Nephron progenitor cell (in vitro differentiated cells): ENCODE measurements around the gene CNEP1R1.

Experiments used
- DNase-seq: peaks from one replicate; pipeline ENCODE4 v3.0.0; 2021
- H3K27ac Mint-ChIP-seq: 2 replicates; pipeline ENCODE4 v1.8.0; 2021; ENCODE audit warnings: mild to moderate bottlenecking, moderate library complexity, mixed read lengths
- H3K27me3 Mint-ChIP-seq: 2 replicates; pipeline ENCODE4 v1.8.0; 2021; ENCODE audit warnings: mild to moderate bottlenecking, low read depth, mixed read lengths; ENCODE audit not compliant: poor library complexity
- H3K36me3 Mint-ChIP-seq: 2 replicates; pipeline ENCODE4 v1.8.0; 2021; ENCODE audit warnings: low read depth, mixed read lengths
- H3K4me1 Mint-ChIP-seq: 2 replicates; pipeline ENCODE4 v1.8.0; 2021; ENCODE audit warnings: mixed read lengths
- H3K4me3 Mint-ChIP-seq: 2 replicates; pipeline ENCODE4 v1.8.0; 2021; ENCODE audit warnings: mild to moderate bottlenecking, moderate library complexity, mixed read lengths
- H3K9me3 Mint-ChIP-seq: 2 replicates; pipeline ENCODE4 v1.8.0; 2021; ENCODE audit warnings: mild to moderate bottlenecking, moderate library complexity, mixed read lengths
- TF ChIP-seq, protein P1 (sequence below): fragments of 200-600 bp; sonication (generic); IDR thresholded peaks from 2 replicates; pipeline ENCODE4 v1.5.0; 2021; ENCODE audit warnings: antibody characterized with exemption

The CNEP1R1 gene

DNA sequence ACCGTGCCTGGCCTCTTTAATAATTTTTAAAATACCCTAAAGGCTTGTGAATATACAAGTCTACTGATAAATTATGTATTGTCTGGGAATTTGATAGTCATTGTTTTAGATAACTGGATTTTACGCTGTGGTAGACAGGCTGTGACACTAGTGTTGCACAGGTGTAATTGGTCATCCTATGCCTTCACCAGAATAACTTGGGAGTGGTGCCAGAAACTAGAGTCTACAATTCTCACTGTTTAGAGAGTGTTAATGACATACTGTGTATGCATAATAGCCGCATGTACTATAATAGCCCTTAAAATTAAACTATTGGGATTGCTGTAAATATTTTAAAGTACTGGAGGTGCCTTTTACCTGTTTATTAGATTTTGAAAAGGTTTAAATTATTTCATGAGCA, 11.4 kb downstream of the CNEP1R1 start:
- peaks cover 26% of the 10 kb centered on the region for H3K36me3 Mint-ChIP-seq
- TF ChIP-seq, protein P1, sequence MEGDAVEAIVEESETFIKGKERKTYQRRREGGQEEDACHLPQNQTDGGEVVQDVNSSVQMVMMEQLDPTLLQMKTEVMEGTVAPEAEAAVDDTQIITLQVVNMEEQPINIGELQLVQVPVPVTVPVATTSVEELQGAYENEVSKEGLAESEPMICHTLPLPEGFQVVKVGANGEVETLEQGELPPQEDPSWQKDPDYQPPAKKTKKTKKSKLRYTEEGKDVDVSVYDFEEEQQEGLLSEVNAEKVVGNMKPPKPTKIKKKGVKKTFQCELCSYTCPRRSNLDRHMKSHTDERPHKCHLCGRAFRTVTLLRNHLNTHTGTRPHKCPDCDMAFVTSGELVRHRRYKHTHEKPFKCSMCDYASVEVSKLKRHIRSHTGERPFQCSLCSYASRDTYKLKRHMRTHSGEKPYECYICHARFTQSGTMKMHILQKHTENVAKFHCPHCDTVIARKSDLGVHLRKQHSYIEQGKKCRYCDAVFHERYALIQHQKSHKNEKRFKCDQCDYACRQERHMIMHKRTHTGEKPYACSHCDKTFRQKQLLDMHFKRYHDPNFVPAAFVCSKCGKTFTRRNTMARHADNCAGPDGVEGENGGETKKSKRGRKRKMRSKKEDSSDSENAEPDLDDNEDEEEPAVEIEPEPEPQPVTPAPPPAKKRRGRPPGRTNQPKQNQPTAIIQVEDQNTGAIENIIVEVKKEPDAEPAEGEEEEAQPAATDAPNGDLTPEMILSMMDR, result no peak
- no peak overlapping the region for H3K27ac Mint-ChIP-seq
- no peaks in the 10 kb centered on the region for H3K27me3 Mint-ChIP-seq
- no peak overlapping the region for H3K4me3 Mint-ChIP-seq
- DNase-seq, result no peak
- H3K9me3 Mint-ChIP-seq, result no peaks in the 10 kb centered on the region
- peaks cover 5% of the 10 kb centered on the region for H3K4me1 Mint-ChIP-seq

DNA sequence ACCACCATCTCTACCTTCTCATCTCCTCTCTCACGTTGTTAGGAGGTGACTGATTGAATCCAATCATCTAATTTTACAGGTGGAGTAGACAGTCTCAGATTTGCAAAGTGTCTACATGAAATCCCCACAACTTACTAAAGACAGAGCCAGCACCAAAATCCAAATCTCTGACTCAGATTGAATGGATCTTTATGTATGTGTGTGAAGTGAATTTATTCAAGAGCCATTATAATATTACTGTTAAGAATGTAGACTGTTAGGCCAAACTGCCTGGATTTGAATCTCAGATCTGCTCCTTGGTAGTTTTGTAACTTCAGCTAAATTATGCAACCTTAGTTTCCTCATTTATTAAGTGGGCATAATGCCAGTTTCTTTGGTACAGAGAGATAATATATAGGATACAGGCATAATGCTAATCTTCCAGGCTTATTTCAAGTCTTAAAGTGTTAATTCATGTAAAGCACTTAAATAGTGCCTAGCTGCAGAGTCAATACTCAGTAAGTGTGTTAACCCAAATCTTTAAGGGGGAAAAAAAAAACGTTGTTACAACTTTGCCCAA, 12.7 kb downstream of the CNEP1R1 start:
- H3K27me3 Mint-ChIP-seq, result peaks cover 5% of the 10 kb centered on the region
- no peaks in the 10 kb centered on the region for H3K9me3 Mint-ChIP-seq
- no peak overlapping the region for H3K27ac Mint-ChIP-seq
- H3K4me3 Mint-ChIP-seq, result no peak overlapping the region
- no peak for DNase-seq
- TF ChIP-seq, protein P1, result no peak
- peaks cover 14% of the 10 kb centered on the region for H3K36me3 Mint-ChIP-seq
- peaks cover 5% of the 10 kb centered on the region for H3K4me1 Mint-ChIP-seq

DNA sequence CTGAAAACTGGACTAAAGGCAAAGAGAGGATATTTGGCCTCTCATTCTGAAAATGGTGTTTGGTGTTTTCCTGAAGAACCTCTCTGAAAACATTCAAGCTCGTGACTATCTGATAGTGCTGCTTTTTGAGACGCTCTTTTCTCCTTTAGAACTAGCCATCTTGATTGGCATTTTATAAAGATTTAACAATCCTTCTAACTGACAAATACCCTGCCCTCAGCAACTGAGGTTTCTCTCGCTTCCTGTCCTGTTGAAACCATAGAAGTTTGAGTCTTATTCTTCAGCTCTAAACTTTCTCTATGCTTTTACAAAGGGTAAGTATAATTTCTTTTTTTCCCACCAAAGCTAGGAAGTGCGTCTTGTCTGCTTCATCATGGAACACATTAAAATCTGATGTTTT, 13.3 kb downstream of the CNEP1R1 start:
- Mint-ChIP-seq H3K27ac (peak overlapping the region; percentile 38), H3K27me3 (peaks cover 8% of the 10 kb centered on the region), H3K9me3 (no peaks in the 10 kb centered on the region), H3K36me3 (peaks cover 9% of the 10 kb centered on the region), H3K4me3 (no peak overlapping the region), H3K4me1 (peaks cover 5% of the 10 kb centered on the region)
- no peak for DNase-seq
- TF ChIP-seq, protein P1, result no peak

DNA sequence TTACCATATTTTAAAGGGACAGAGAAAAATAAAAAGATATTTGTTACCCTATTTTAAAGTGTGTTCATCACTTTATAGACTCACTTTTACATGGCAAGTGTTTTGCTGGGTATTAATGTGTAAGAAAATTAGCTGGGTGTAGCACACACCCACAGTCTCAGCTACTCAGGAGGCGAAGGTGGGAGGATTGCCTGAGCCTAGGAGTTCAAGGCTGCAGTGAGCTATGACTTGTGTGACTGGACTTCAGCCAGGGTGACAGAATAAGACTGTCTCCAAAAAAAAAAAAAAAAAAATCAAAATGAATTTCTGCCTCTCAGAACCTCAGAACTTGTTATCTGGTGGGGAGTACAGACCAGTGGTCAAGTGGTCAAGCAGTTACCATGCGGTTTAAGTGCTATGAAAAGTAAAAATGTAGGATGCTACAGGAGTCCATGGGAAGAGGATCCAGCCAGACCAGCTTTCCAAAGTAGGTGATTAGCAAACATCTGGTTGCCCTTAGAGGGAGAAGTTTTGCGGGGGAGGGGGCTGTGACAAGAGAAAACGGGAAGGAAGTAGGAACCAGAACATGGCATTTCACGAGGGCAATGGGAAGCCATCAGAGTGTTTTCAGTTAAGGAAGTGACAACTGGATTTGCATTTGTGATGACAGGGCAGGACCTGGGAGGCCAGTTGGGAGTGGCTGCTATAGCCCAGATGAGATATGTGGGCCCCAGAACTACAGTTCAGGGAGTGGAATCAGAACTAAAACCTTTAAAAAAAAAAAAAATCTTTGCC, 13.9 kb downstream of the CNEP1R1 start:
- TF ChIP-seq, protein P1, result no peak
- Mint-ChIP-seq H3K36me3 (peaks cover 6% of the 10 kb centered on the region), H3K27me3 (peaks cover 14% of the 10 kb centered on the region), H3K27ac (peak overlapping the region; percentile 3), H3K4me3 (no peak overlapping the region), H3K4me1 (peaks cover 5% of the 10 kb centered on the region), H3K9me3 (no peaks in the 10 kb centered on the region)
- no peak for DNase-seq

DNA sequence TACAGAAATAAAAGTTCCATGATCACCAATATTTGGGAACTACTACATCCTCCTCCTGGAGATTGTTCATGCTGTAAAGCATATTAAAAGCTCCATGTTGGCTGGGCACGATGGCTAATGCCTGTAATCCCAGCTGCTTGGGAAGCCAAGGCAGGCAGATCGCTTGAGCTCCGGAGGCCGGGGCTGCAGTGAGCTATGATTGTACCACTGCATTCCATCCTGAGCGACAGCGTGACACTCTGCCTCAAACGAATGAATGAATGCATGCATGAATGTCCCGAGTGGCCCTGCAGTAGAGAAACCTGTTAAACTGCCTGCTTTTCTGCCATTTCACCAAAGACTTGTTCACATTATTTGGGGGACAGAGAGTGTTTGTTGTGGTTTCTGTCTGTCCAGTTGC, 15.0 kb downstream of the CNEP1R1 start:
- TF ChIP-seq, protein P1, result no peak
- Mint-ChIP-seq H3K27ac (no peak overlapping the region), H3K36me3 (no peaks in the 10 kb centered on the region), H3K27me3 (peaks cover 17% of the 10 kb centered on the region), H3K4me1 (peaks cover 5% of the 10 kb centered on the region), H3K9me3 (no peaks in the 10 kb centered on the region), H3K4me3 (no peak overlapping the region)
- no peak for DNase-seq

DNA sequence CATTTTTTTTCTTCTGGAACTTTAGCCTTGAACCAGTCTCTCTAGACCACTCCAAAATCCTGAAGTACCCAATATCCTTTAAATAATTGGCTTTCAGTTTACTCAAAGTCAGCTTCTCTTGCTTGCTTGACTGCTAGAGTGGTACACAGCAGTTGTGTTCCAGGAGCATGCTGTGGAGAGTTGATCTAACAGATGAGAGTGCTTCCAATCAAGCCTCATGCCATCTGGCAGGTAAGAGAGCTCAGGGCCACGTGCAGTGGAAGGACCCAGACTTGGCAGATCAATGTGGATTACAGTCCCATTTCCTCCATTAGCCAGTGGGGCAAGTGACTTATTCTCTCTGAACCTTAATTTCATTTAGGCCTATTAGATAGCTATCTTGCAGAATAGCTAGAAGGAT, 15.7 kb downstream of the CNEP1R1 start:
- no peaks in the 10 kb centered on the region for H3K36me3 Mint-ChIP-seq
- H3K27me3 Mint-ChIP-seq, result peaks cover 23% of the 10 kb centered on the region
- no peak for DNase-seq
- no peak overlapping the region for H3K4me3 Mint-ChIP-seq
- TF ChIP-seq, protein P1, result no peak
- H3K9me3 Mint-ChIP-seq, result no peaks in the 10 kb centered on the region
- H3K4me1 Mint-ChIP-seq, result peaks cover 5% of the 10 kb centered on the region
- no peak overlapping the region for H3K27ac Mint-ChIP-seq
